ENCODE results near the gene JAKMIP2. TPM values are rescaled to one million over a fixed set of nuclear protein-coding genes. Genes with fewer than 3 reads are reported as not detected.

The JAKMIP2 gene
- polyA plus RNA-seq, 1 of the 3 experiments (the other 2 are of a cell fraction) = 2.1 TPM

DNA sequence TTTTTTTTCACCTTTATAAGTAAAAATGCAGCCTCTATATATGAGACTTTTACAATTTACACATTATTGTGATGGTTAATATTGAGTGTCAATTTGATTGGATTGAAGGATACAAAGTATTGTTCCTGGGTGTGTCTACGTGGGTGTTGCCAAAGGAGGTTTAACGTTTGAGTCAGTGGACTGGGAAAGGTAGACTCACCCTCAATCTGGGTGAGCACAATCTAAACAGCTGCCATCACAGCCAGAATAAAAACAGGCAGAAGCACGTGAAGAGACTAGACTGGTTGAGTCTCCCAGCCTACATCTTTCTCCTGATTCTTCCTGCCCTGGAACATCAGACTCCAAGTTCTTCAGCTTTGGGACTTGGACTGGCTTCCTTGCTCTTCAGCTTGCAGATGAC, 139.9 kb downstream of the JAKMIP2 start:
- no peak overlapping the region for H2AFZ ChIP-seq (ENCODE audit: low read depth)
- ChIA-PET POLR2A (no interaction called here), CTCF (interaction anchor here (1.4 to 2.2 kb wide), 3 partner anchors 12 to 180 kb away, joined by 5 to 10 read pairs (median 7); no protein-coding TSS in a partner anchor)
- no peaks in the 10 kb centered on the region for H3F3A ChIP-seq (replicated peaks; ENCODE audit: insufficient read depth)
- no peaks in the 10 kb centered on the region for H4K20me1 ChIP-seq (ENCODE audit: insufficient read depth)
- TF ChIP-seq EP300 (IDR thresholded peaks at IDR 0.05; ENCODE audit: borderline replicate concordance in 1 of 2, low read depth in 1 of 2, low read length in 1 of 2) = no peak
- TF ChIP-seq FOXJ3 (CRISPR knock-in tag; IDR thresholded peaks at IDR 0.05) = no peak
- TF ChIP-seq RAD21 (IDR thresholded peaks at IDR 0.05; ENCODE audit: low read length) = no peak
- TF ChIP-seq POLR2AphosphoS5 (IDR thresholded peaks at IDR 0.05; ENCODE audit: low read depth, low read length) = no peak
- TF ChIP-seq RCOR1 (IDR thresholded peaks at IDR 0.05; ENCODE audit: low read length) = no peak
- no peak for TF ChIP-seq JUND (IDR thresholded peaks at IDR 0.05)
- TF ChIP-seq SIN3A (IDR thresholded peaks at IDR 0.05; ENCODE audit: borderline replicate concordance, low read depth, low read length) = no peak
- TF ChIP-seq YY1 (IDR thresholded peaks at IDR 0.05; ENCODE audit: low read depth) = no peak
- TF ChIP-seq, protein P1, sequence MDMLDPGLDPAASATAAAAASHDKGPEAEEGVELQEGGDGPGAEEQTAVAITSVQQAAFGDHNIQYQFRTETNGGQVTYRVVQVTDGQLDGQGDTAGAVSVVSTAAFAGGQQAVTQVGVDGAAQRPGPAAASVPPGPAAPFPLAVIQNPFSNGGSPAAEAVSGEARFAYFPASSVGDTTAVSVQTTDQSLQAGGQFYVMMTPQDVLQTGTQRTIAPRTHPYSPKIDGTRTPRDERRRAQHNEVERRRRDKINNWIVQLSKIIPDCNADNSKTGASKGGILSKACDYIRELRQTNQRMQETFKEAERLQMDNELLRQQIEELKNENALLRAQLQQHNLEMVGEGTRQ (IDR thresholded peaks at IDR 0.05; ENCODE audit: borderline replicate concordance, low read depth, low read length) = no peak
- no peak for TF ChIP-seq CHD2 (IDR thresholded peaks at IDR 0.05; ENCODE audit: low read length, partially characterized antibody)
- no peak for TF ChIP-seq TEAD4 (IDR thresholded peaks at IDR 0.05; ENCODE audit: borderline replicate concordance, insufficient read depth)
- no peak for TF ChIP-seq FOXM1 (IDR thresholded peaks at IDR 0.05; ENCODE audit: low read depth)
- TF ChIP-seq NFIC (IDR thresholded peaks at IDR 0.05; ENCODE audit: borderline replicate concordance) = no peak
- TF ChIP-seq RFX5 (IDR thresholded peaks at IDR 0.05; ENCODE audit: low read length) = no peak
- TF ChIP-seq, protein P2, sequence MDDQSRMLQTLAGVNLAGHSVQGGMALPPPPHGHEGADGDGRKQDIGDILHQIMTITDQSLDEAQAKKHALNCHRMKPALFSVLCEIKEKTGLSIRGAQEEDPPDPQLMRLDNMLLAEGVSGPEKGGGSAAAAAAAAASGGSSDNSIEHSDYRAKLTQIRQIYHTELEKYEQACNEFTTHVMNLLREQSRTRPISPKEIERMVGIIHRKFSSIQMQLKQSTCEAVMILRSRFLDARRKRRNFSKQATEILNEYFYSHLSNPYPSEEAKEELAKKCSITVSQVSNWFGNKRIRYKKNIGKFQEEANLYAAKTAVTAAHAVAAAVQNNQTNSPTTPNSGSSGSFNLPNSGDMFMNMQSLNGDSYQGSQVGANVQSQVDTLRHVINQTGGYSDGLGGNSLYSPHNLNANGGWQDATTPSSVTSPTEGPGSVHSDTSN (IDR thresholded peaks at IDR 0.05) = no peak
- TF ChIP-seq, protein P3, sequence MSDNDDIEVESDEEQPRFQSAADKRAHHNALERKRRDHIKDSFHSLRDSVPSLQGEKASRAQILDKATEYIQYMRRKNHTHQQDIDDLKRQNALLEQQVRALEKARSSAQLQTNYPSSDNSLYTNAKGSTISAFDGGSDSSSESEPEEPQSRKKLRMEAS (IDR thresholded peaks at IDR 0.05; ENCODE audit: low read depth) = no peak
- H3K27me3 ChIP-seq (ENCODE audit: insufficient read depth) = no peaks in the 10 kb centered on the region
- no peak overlapping the region for H3K9ac ChIP-seq
- peaks cover 4 to 26% of the 10 kb centered on the region in 2 experiments for H3K36me3 ChIP-seq (replicated peaks in 1 of 2; ENCODE audit: control insufficient read depth in 1 of 2, insufficient read depth in 2 of 2, low read length in 1 of 2)
- no peak overlapping the region for H3K4me2 ChIP-seq
- H3K4me3 ChIP-seq (ENCODE audit: low read depth in 2 of 2, low read length in 1 of 2) = no peak overlapping the region
- no peak for DNase-seq
- H3K27ac ChIP-seq (ENCODE audit: low read depth in 2 of 2, low read length in 1 of 2) = no peak overlapping the region
- H3K9me2 ChIP-seq = no peaks in the 10 kb centered on the region
- H3K79me2 ChIP-seq (ENCODE audit: insufficient read depth) = no peaks in the 10 kb centered on the region
- H3K9me3 ChIP-seq = no peaks in the 10 kb centered on the region
- WGBS (ENCODE audit: low lambda C conversion rate) = 71% methylated on average over 3 of the region's 3 CpGs
- H3K4me1 ChIP-seq (ENCODE audit: control insufficient read depth in 1 of 2, insufficient read depth in 2 of 2, low read depth in 1 of 2, low read length in 1 of 2) = no peaks in the 10 kb centered on the region

DNA sequence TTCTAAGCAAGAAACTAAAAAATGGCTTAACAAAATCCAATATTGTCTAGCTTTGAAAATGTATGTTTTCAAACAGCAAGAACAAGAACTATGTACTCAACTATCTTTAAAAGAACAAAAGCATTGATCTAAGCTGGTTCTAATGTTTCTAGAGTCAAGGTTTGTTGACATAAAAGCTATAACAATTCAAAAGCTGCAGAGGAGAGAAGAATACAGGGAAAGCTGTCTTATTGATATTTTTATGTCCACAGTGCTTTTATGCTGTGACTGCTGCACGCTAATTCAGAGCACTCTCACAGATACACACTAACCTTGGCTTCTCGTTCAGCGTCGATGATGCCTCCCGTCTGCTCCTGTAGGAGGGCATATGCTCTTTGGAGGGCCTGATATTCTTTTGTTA, 143.2 kb downstream of the JAKMIP2 start:
- no peaks in the 10 kb centered on the region for H3K27me3 ChIP-seq (ENCODE audit: insufficient read depth)
- 90% methylated on average over 5 of the region's 5 CpGs for WGBS (ENCODE audit: low lambda C conversion rate)
- no peaks in the 10 kb centered on the region for H3K4me1 ChIP-seq (ENCODE audit: control insufficient read depth in 1 of 2, insufficient read depth in 2 of 2, low read depth in 1 of 2, low read length in 1 of 2)
- H4K20me1 ChIP-seq (ENCODE audit: insufficient read depth) = no peaks in the 10 kb centered on the region
- H3K9me2 ChIP-seq = no peaks in the 10 kb centered on the region
- peaks cover 4 to 19% of the 10 kb centered on the region in 2 experiments for H3K36me3 ChIP-seq (replicated peaks in 1 of 2; ENCODE audit: control insufficient read depth in 1 of 2, insufficient read depth in 2 of 2, low read length in 1 of 2)
- H3K4me3 ChIP-seq (ENCODE audit: low read depth in 2 of 2, low read length in 1 of 2) = no peak overlapping the region
- POLR2A ChIA-PET = no interaction called here
- no peaks in the 10 kb centered on the region for H3K79me2 ChIP-seq (ENCODE audit: insufficient read depth)
- no peaks in the 10 kb centered on the region for H3F3A ChIP-seq (replicated peaks; ENCODE audit: insufficient read depth)
- CTCF ChIA-PET = interaction anchor here (1.0 to 3.0 kb wide), 4 partner anchors 11 to 219 kb away, joined by 3 to 21 read pairs (median 8); no protein-coding TSS in a partner anchor
- H3K9me3 ChIP-seq = no peaks in the 10 kb centered on the region
- DNase-seq = no peak
- no peak overlapping the region for H3K9ac ChIP-seq
- H2AFZ ChIP-seq (ENCODE audit: low read depth) = no peak overlapping the region
- H3K27ac ChIP-seq (ENCODE audit: low read depth in 2 of 2, low read length in 1 of 2) = no peak overlapping the region
- H3K4me2 ChIP-seq = no peak overlapping the region
- TF ChIP-seq NRF1 (IDR thresholded peaks at IDR 0.05; ENCODE audit: low read depth, low read length) (no peak), FOXM1 (IDR thresholded peaks at IDR 0.05; ENCODE audit: low read depth) (no peak), EZH2phosphoT487 (IDR thresholded peaks at IDR 0.05; ENCODE audit: borderline replicate concordance, low read depth) (no peak), GABPA (IDR thresholded peaks at IDR 0.05; ENCODE audit: low read depth) (no peak), RXRA (IDR thresholded peaks at IDR 0.05; ENCODE audit: borderline replicate concordance, low read depth) (no peak), YY1 (IDR thresholded peaks at IDR 0.05; ENCODE audit: low read depth) (no peak), MXI1 (IDR thresholded peaks at IDR 0.05; ENCODE audit: low read depth, low read length) (no peak), TCF12 (IDR thresholded peaks at IDR 0.05) (no peak), RFX5 (IDR thresholded peaks at IDR 0.05; ENCODE audit: low read length) (no peak), EP300 (IDR thresholded peaks at IDR 0.05; ENCODE audit: borderline replicate concordance in 1 of 2, low read depth in 1 of 2, low read length in 1 of 2) (no peak)
- TF ChIP-seq, protein P2 (IDR thresholded peaks at IDR 0.05) = no peak
- TF ChIP-seq, protein P4, sequence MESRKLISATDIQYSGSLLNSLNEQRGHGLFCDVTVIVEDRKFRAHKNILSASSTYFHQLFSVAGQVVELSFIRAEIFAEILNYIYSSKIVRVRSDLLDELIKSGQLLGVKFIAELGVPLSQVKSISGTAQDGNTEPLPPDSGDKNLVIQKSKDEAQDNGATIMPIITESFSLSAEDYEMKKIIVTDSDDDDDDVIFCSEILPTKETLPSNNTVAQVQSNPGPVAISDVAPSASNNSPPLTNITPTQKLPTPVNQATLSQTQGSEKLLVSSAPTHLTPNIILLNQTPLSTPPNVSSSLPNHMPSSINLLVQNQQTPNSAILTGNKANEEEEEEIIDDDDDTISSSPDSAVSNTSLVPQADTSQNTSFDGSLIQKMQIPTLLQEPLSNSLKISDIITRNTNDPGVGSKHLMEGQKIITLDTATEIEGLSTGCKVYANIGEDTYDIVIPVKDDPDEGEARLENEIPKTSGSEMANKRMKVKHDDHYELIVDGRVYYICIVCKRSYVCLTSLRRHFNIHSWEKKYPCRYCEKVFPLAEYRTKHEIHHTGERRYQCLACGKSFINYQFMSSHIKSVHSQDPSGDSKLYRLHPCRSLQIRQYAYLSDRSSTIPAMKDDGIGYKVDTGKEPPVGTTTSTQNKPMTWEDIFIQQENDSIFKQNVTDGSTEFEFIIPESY (IDR thresholded peaks at IDR 0.05; ENCODE audit: borderline replicate concordance, low read depth) = no peak
